Measurements from ENCODE around the gene CLEC1B. TPM values are rescaled to one million over a fixed set of nuclear protein-coding genes. Genes with fewer than 3 reads are reported as not detected.

The CLEC1B gene
- total and polyA plus RNA-seq, 7 donors, result not detected

GRCh38 chr12:9944391-9944790 lies 54.5 kb downstream of the CLEC1B start:
- 69 to 78% (median 73%) methylated on average over 2 of the region's 2 CpGs for WGBS, 3 donors
- intact Hi-C loops (cut with DNase I), result no loop called here
- TF ChIP-seq CTCF (IDR thresholded peaks at IDR 0.05), result no peak
- H3K27me3 ChIP-seq (ENCODE audit: insufficient read depth in 3 of 3, low read length in 2 of 3), result no peaks in the 10 kb centered on the region
- DNase-seq (no peak), ATAC-seq (no peak)
- no peak overlapping the region for H3K27ac ChIP-seq
- no peak overlapping the region for H3K4me3 ChIP-seq
- H3K36me3 ChIP-seq (ENCODE audit: insufficient read depth in 1 of 2, low read depth in 1 of 2), result no peaks in the 10 kb centered on the region
- no peaks in the 10 kb centered on the region for H3K9me3 ChIP-seq
- no peaks in the 10 kb centered on the region for H3K4me1 ChIP-seq

GRCh38 chr12:9943240-9943639 lies 55.7 kb downstream of the CLEC1B start:
- H3K27me3 ChIP-seq (ENCODE audit: insufficient read depth in 3 of 3, low read length in 2 of 3), result no peaks in the 10 kb centered on the region
- WGBS, 3 donors, result 48 to 51% (median 48%) methylated on average over 19 of the region's 19 CpGs
- no peaks in the 10 kb centered on the region for H3K36me3 ChIP-seq (ENCODE audit: insufficient read depth in 1 of 2, low read depth in 1 of 2)
- no peaks in the 10 kb centered on the region for H3K4me1 ChIP-seq
- TF ChIP-seq CTCF (IDR thresholded peaks at IDR 0.05), result no peak
- intact Hi-C loops (cut with DNase I), result no loop called here
- no peaks in the 10 kb centered on the region for H3K9me3 ChIP-seq
- H3K4me3 ChIP-seq, result no peak overlapping the region
- ATAC-seq (no peak), DNase-seq (no peak)
- no peak overlapping the region for H3K27ac ChIP-seq

Other genes with a start within 250 kb of the CLEC1B start
- under 1 TPM; 0.22 to 0.82 (median 0.57) TPM for gene CD69, start 238.2 kb downstream of the CLEC1B start, total RNA-seq
- gene CD69, start 238.2 kb downstream of the CLEC1B start, polyA plus RNA-seq, result 1 to 10 TPM in 1 of 3 donors, under 1 TPM in 2; 0.13 to 1.1 (median 0.14) TPM
- under 1 TPM in 1 of 4 donors, not detected in 3; 0.49 TPM for gene KLRF1, start 171.6 kb downstream of the CLEC1B start, total RNA-seq
- under 1 TPM; 0.09 to 0.17 (median 0.12) TPM for gene KLRF1, start 171.6 kb downstream of the CLEC1B start, polyA plus RNA-seq
- gene CLEC2B, start 129.8 kb downstream of the CLEC1B start, total RNA-seq, result 10 to 100 TPM in 2 of 4 donors, 1 to 10 TPM in 2; 5.5 to 24.9 (median 10.5) TPM
- gene CLEC2B, start 129.8 kb downstream of the CLEC1B start, polyA plus RNA-seq, result 10 to 100 TPM in 2 of 3 donors, 1 to 10 TPM in 1; 7.8 to 17.3 (median 13.1) TPM
- not detected for gene KLRF2, start 117.6 kb downstream of the CLEC1B start, total RNA-seq
- gene KLRF2, start 117.6 kb downstream of the CLEC1B start, polyA plus RNA-seq, result not detected
- gene CLEC2A, start 66.8 kb downstream of the CLEC1B start, total RNA-seq, result not detected
- not detected for gene CLEC2A, start 66.8 kb downstream of the CLEC1B start, polyA plus RNA-seq
- gene CLEC12A, start 27.7 kb downstream of the CLEC1B start, total RNA-seq, result under 1 TPM; 0.52 to 0.90 (median 0.64) TPM
- under 1 TPM; 0.06 to 0.96 (median 0.49) TPM for gene CLEC12A, start 27.7 kb downstream of the CLEC1B start, polyA plus RNA-seq
- under 1 TPM in 1 of 4 donors, not detected in 3; 0.15 TPM for gene CLEC12B, start 11.5 kb upstream of the CLEC1B start, total RNA-seq
- gene CLEC12B, start 11.5 kb upstream of the CLEC1B start, polyA plus RNA-seq, result under 1 TPM in 1 of 3 donors, not detected in 2; 0.01 TPM
- not detected for gene CLEC9A, start 31.6 kb upstream of the CLEC1B start, total RNA-seq
- gene CLEC9A, start 31.6 kb upstream of the CLEC1B start, polyA plus RNA-seq, result under 1 TPM in 1 of 3 donors, not detected in 2; 0.05 TPM
- 1 to 10 TPM; 1.5 to 3.8 (median 1.8) TPM for gene CLEC1A, start 99.9 kb upstream of the CLEC1B start, total RNA-seq
- gene CLEC1A, start 99.9 kb upstream of the CLEC1B start, polyA plus RNA-seq, result 1 to 10 TPM in 2 of 3 donors, under 1 TPM in 1; 0.96 to 2.4 (median 1.7) TPM
- gene CLEC7A, start 131.1 kb upstream of the CLEC1B start, total RNA-seq, result 1 to 10 TPM; 1.0 to 3.0 (median 1.3) TPM
- 1 to 10 TPM in 1 of 3 donors, under 1 TPM in 2; 0.27 to 1.3 (median 0.69) TPM for gene CLEC7A, start 131.1 kb upstream of the CLEC1B start, polyA plus RNA-seq
- under 1 TPM in 2 of 4 donors, not detected in 2; 0.56 to 0.66 TPM for gene OLR1, start 173.0 kb upstream of the CLEC1B start, total RNA-seq
- under 1 TPM in 2 of 3 donors, not detected in 1; 0.03 to 0.04 TPM for gene OLR1, start 173.0 kb upstream of the CLEC1B start, polyA plus RNA-seq
- gene TMEM52B, start 179.9 kb upstream of the CLEC1B start, total RNA-seq, result not detected
- not detected for gene TMEM52B, start 179.9 kb upstream of the CLEC1B start, polyA plus RNA-seq
- gene GABARAPL1, start 213.8 kb upstream of the CLEC1B start, total RNA-seq, result 100 to 1,000 TPM; 124 to 255 (median 218) TPM
- 100 to 1,000 TPM in 2 of 3 donors, 10 to 100 TPM in 1; 36.1 to 268 (median 194) TPM for gene GABARAPL1, start 213.8 kb upstream of the CLEC1B start, polyA plus RNA-seq